ENCODE results near the gene SEMA3F. TPM values are rescaled to one million over a fixed set of nuclear protein-coding genes. Genes with fewer than 3 reads are reported as not detected.

SEMA3F gene
- total RNA-seq, 2 donors from 2014 or later = 44.8 to 63.2 TPM

- WGBS, 2 experiments (ENCODE audit: insufficient coverage in 1 of 2, insufficient read length in 1 of 2) = 88 to 96% methylated on average over 2 of the region's 2 CpGs
- Histone ChIP-seq H3K27me3 (ENCODE audit: control insufficient read depth, insufficient read depth, low read length, poor library complexity, severe bottlenecking) (no peaks in the 10 kb centered on the region), H3K4me1 (ENCODE audit: control insufficient read depth, insufficient read depth, low read length) (peaks cover 21% of the 10 kb centered on the region), H3K9me3 (ENCODE audit: control insufficient read depth, low read length) (no peaks in the 10 kb centered on the region), H3K4me3 (ENCODE audit: low read length) (no peak overlapping the region), H3K27ac (ENCODE audit: low read depth, low read length) (no peak overlapping the region), H3K9ac (ENCODE audit: extremely low read depth, low read length, poor library complexity, severe bottlenecking) (no peak overlapping the region), H3K36me3 (ENCODE audit: control insufficient read depth, insufficient read depth, low read length) (peaks cover 35% of the 10 kb centered on the region)
- Mint-ChIP-seq H3K36me3 (ENCODE audit: low read depth) (peaks cover 22% of the 10 kb centered on the region), H3K4me1 (peaks cover 20% of the 10 kb centered on the region), H3K27ac (no peak overlapping the region), H3K9me3 (no peaks in the 10 kb centered on the region), H3K27me3 (ENCODE audit: insufficient read depth) (no peaks in the 10 kb centered on the region), H3K4me3 (no peak overlapping the region)
- TF ChIP-seq, protein P1, sequence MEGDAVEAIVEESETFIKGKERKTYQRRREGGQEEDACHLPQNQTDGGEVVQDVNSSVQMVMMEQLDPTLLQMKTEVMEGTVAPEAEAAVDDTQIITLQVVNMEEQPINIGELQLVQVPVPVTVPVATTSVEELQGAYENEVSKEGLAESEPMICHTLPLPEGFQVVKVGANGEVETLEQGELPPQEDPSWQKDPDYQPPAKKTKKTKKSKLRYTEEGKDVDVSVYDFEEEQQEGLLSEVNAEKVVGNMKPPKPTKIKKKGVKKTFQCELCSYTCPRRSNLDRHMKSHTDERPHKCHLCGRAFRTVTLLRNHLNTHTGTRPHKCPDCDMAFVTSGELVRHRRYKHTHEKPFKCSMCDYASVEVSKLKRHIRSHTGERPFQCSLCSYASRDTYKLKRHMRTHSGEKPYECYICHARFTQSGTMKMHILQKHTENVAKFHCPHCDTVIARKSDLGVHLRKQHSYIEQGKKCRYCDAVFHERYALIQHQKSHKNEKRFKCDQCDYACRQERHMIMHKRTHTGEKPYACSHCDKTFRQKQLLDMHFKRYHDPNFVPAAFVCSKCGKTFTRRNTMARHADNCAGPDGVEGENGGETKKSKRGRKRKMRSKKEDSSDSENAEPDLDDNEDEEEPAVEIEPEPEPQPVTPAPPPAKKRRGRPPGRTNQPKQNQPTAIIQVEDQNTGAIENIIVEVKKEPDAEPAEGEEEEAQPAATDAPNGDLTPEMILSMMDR (conservative IDR thresholded peaks at IDR 0.05) = no peak
- peak; percentile 51 for DNase-seq
Measured at GRCh38 chr3:50122071-50122470, 33.1 kb upstream of the SEMA3F start.

GRCh38 chr3:50122661-50123391 is 32.3 kb upstream of the SEMA3F start:
- Histone ChIP-seq H3K4me3 (ENCODE audit: low read length) (no peak overlapping the region), H3K36me3 (ENCODE audit: control insufficient read depth, insufficient read depth, low read length) (peaks cover 29% of the 10 kb centered on the region), H3K9me3 (ENCODE audit: control insufficient read depth, low read length) (no peaks in the 10 kb centered on the region), H3K27me3 (ENCODE audit: control insufficient read depth, insufficient read depth, low read length, poor library complexity, severe bottlenecking) (no peaks in the 10 kb centered on the region), H3K9ac (ENCODE audit: extremely low read depth, low read length, poor library complexity, severe bottlenecking) (no peak overlapping the region), H3K4me1 (ENCODE audit: control insufficient read depth, insufficient read depth, low read length) (peaks cover 24% of the 10 kb centered on the region), H3K27ac (ENCODE audit: low read depth, low read length) (no peak overlapping the region)
- Mint-ChIP-seq H3K36me3 (ENCODE audit: low read depth) (peaks cover 17% of the 10 kb centered on the region), H3K4me1 (peaks cover 20% of the 10 kb centered on the region), H3K27me3 (ENCODE audit: insufficient read depth) (no peaks in the 10 kb centered on the region), H3K27ac (no peak overlapping the region), H3K9me3 (no peaks in the 10 kb centered on the region), H3K4me3 (no peak overlapping the region)
- WGBS, 2 experiments (ENCODE audit: insufficient coverage in 1 of 2, insufficient read length in 1 of 2) = 93 to 98% methylated on average over 11 to 14 of the region's 14 CpGs
- TF ChIP-seq, protein P1 (conservative IDR thresholded peaks at IDR 0.05) = no peak
- DNase-seq = no peak

DNA sequence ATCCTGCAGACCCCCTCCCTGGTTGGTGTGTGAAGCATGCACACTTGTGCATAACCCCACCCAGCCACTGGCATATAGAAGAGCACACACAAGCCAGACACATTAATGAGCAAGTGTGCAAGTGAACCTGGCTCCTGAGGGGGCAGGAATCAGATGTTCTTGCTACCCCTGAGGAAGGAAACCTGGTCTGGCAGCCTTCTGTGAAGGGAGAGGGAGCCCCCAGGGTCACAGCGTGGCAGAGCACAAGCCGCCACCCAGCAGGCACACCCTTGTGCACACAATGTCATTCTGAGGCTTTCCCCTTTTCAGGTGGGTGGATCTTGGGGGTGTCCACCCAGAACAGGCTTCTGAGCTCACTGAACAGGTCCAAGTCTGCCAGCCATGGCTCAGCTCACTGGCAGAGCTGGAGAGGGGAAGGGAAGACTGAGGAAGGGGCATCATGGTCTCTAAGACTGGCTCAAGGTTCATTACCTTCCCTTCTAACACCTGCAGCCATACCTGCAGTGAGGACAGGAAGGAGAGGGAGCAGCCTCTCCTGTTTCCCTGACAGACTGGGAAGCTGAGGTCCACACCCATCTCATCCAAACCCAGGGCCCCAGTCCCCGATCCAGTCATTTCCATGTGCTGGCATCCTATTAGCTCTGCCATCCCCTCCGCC is 31.6 kb upstream of the SEMA3F start:
- Histone ChIP-seq H3K4me3 (ENCODE audit: low read length) (no peak overlapping the region), H3K27me3 (ENCODE audit: control insufficient read depth, insufficient read depth, low read length, poor library complexity, severe bottlenecking) (no peaks in the 10 kb centered on the region), H3K4me1 (ENCODE audit: control insufficient read depth, insufficient read depth, low read length) (peaks cover 24% of the 10 kb centered on the region), H3K9ac (ENCODE audit: extremely low read depth, low read length, poor library complexity, severe bottlenecking) (no peak overlapping the region), H3K9me3 (ENCODE audit: control insufficient read depth, low read length) (no peaks in the 10 kb centered on the region), H3K36me3 (ENCODE audit: control insufficient read depth, insufficient read depth, low read length) (peaks cover 22% of the 10 kb centered on the region), H3K27ac (ENCODE audit: low read depth, low read length) (no peak overlapping the region)
- Mint-ChIP-seq H3K4me1 (peaks cover 22% of the 10 kb centered on the region), H3K4me3 (no peak overlapping the region), H3K27me3 (ENCODE audit: insufficient read depth) (no peaks in the 10 kb centered on the region), H3K9me3 (no peaks in the 10 kb centered on the region), H3K36me3 (ENCODE audit: low read depth) (peaks cover 10% of the 10 kb centered on the region), H3K27ac (no peak overlapping the region)
- TF ChIP-seq, protein P1 (conservative IDR thresholded peaks at IDR 0.05) = no peak
- DNase-seq = peak; percentile 42
- 88 to 100% methylated on average over 2 to 4 of the region's 4 CpGs for WGBS, 2 experiments (ENCODE audit: insufficient coverage in 1 of 2, insufficient read length in 1 of 2)
